GM19035 (cell line): Measurements from ENCODE around the gene STX19.
"Not testable (repeated sequence)": the region's sequence is repeated elsewhere in the genome, so short reads cannot be mapped to it uniquely, and the experiment has no call there.

Experiments used
- ATAC-seq: cut with Tn5 transposase; IDR thresholded peaks from one replicate; pipeline ENCODE4 v1.9.1; 2021; ENCODE audit not compliant: unreplicated experiment

STX19 gene

GRCh38 chr3:94028093-94028837, at the start of gene STX19:
STX19 (minus strand) TSS chr3:94028597; CDS start chr3:94015269, 13,328 bp downstream.
- ATAC-seq: no peak

- no peak for ATAC-seq
Measured at GRCh38 chr3:94076055-94076454, 47.7 kb upstream of the STX19 start.

- ATAC-seq: peak; percentile 65
Measured at GRCh38 chr3:94071713-94072284, 43.4 kb upstream of the STX19 start.

GRCh38 chr3:94070341-94070911, 42.0 kb upstream of the STX19 start:
- ATAC-seq: peak; percentile 82

GRCh38 chr3:94069194-94069813, 40.9 kb upstream of the STX19 start:
- no peak for ATAC-seq

- no peak for ATAC-seq
Measured at GRCh38 chr3:94066506-94067500, 38.4 kb upstream of the STX19 start.

- ATAC-seq: no peak
Measured at GRCh38 chr3:94065819-94066480, 37.6 kb upstream of the STX19 start.

- no peak for ATAC-seq
Measured at GRCh38 chr3:94065122-94065521, 36.7 kb upstream of the STX19 start.

GRCh38 chr3:94064243-94064860, 36.0 kb upstream of the STX19 start:
- ATAC-seq: no peak

GRCh38 chr3:94063496-94064119, 35.2 kb upstream of the STX19 start:
- ATAC-seq: no peak

GRCh38 chr3:94062513-94063404, 34.4 kb upstream of the STX19 start, which contains the start of the genes DHFR2 and NSUN3:
DHFR2 (minus strand) TSS chr3:94062916; CDS start chr3:94061511, 1,405 bp downstream.
NSUN3 (plus strand) TSS chr3:94063061; CDS start chr3:94063127, 66 bp downstream.
- peak; percentile 94 for ATAC-seq

- no peak for ATAC-seq
Measured at GRCh38 chr3:94061297-94061696, 32.9 kb upstream of the STX19 start.

- ATAC-seq: no peak
Measured at GRCh38 chr3:94050546-94050945, 22.1 kb upstream of the STX19 start.

GRCh38 chr3:94049267-94049666, 20.9 kb upstream of the STX19 start:
- ATAC-seq: no peak

GRCh38 chr3:94046533-94046932, 18.1 kb upstream of the STX19 start:
- ATAC-seq: no peak

GRCh38 chr3:94044100-94044936, 15.9 kb upstream of the STX19 start:
- ATAC-seq: not testable (repeated sequence)

GRCh38 chr3:94043285-94043684, 14.9 kb upstream of the STX19 start:
- no peak for ATAC-seq
